NK-92 (cell line): Measurements from ENCODE around the gene KRTAP25-1.

Source experiments
- DNase-seq: peaks from one replicate; lab custom pipeline; 2025; ENCODE audit not compliant: unreplicated experiment; lab: John Stamatoyannopoulos, UW

Gene KRTAP25-1

GRCh38 chr21:30289215-30289614, at the start of gene KRTAP25-1:
Gene KRTAP25-1, minus strand, starts transcription at chr21:30289514. Its CDS starts 24 bp downstream, at chr21:30289490.
- DNase-seq, result no peak

GRCh38 chr21:30338717-30339116, 49.4 kb upstream of the KRTAP25-1 start:
- no peak for DNase-seq

- no peak for DNase-seq
Observed at GRCh38 chr21:30337772-30338171, 48.5 kb upstream of the KRTAP25-1 start.

- no peak for DNase-seq
Observed at GRCh38 chr21:30337276-30337744, 48.0 kb upstream of the KRTAP25-1 start, which contains the start of gene KRTAP27-1. Gene KRTAP27-1, minus strand, starts transcription at chr21:30337694. Its CDS starts 26 bp downstream, at chr21:30337668.

GRCh38 chr21:30336596-30336995, 47.3 kb upstream of the KRTAP25-1 start:
- DNase-seq, result no peak

GRCh38 chr21:30333736-30334135, 44.4 kb upstream of the KRTAP25-1 start:
- DNase-seq, result no peak

- no peak for DNase-seq
Observed at GRCh38 chr21:30332681-30333080, 43.4 kb upstream of the KRTAP25-1 start.

GRCh38 chr21:30329203-30329875, 40.0 kb upstream of the KRTAP25-1 start:
- DNase-seq, result no peak

GRCh38 chr21:30326390-30326789, 37.1 kb upstream of the KRTAP25-1 start:
- DNase-seq, result no peak

- no peak for DNase-seq
Observed at GRCh38 chr21:30320215-30320614, 30.9 kb upstream of the KRTAP25-1 start, which contains the start of gene KRTAP26-1. Gene KRTAP26-1, minus strand, starts transcription at chr21:30320315. Its CDS starts 280 bp downstream, at chr21:30320035.

- no peak for DNase-seq
Observed at GRCh38 chr21:30315701-30316100, 26.4 kb upstream of the KRTAP25-1 start.

- DNase-seq, result no peak
Observed at GRCh38 chr21:30306884-30307283, 17.6 kb upstream of the KRTAP25-1 start.

GRCh38 chr21:30305136-30305535, 15.8 kb upstream of the KRTAP25-1 start:
- no peak for DNase-seq

- DNase-seq, result no peak
Observed at GRCh38 chr21:30282850-30283249, 6.5 kb downstream of the KRTAP25-1 start, which contains the start of gene KRTAP24-1. Gene KRTAP24-1, minus strand, starts transcription at chr21:30282950. Its CDS starts 18 bp downstream, at chr21:30282932.

- DNase-seq, result no peak
Observed at GRCh38 chr21:30271611-30272010, 17.7 kb downstream of the KRTAP25-1 start.

GRCh38 chr21:30271156-30271555, 18.2 kb downstream of the KRTAP25-1 start:
- DNase-seq, result no peak

- no peak for DNase-seq
Observed at GRCh38 chr21:30269803-30270530, 19.3 kb downstream of the KRTAP25-1 start.

- DNase-seq, result no peak
Observed at GRCh38 chr21:30268608-30269197, 20.6 kb downstream of the KRTAP25-1 start.

- DNase-seq, result no peak
Observed at GRCh38 chr21:30257773-30258172, 31.5 kb downstream of the KRTAP25-1 start.

GRCh38 chr21:30256100-30256499, 33.2 kb downstream of the KRTAP25-1 start:
- no peak for DNase-seq

GRCh38 chr21:30255679-30256078, 33.6 kb downstream of the KRTAP25-1 start:
- DNase-seq, result no peak

- no peak for DNase-seq
Observed at GRCh38 chr21:30251781-30252180, 37.5 kb downstream of the KRTAP25-1 start.
